ENCODE measurements around the gene DAW1. TPM values are rescaled to one million over a fixed set of nuclear protein-coding genes. Genes with fewer than 3 reads are reported as not detected.

DAW1 gene
- total RNA-seq = 0.64 and 1.4 TPM in 2 replicates

GRCh38 chr2:227871375-227871791 lies at the start of gene DAW1:
TSS of gene DAW1 (plus strand) at chr2:227871631. CDS start at chr2:227871690, 59 bp downstream.

Other genes with a start within 250 kb of the DAW1 start
- gene SCYGR5, start 204.8 kb upstream of the DAW1 start, total RNA-seq = not detected in 2 replicates
- gene SLC19A3, start 153.6 kb upstream of the DAW1 start, total RNA-seq = 0.48 TPM in 1 of 2 replicates, not detected in the other
- gene SCYGR6, start 146.9 kb upstream of the DAW1 start, total RNA-seq = not detected in 2 replicates
- gene SCYGR7, start 143.3 kb upstream of the DAW1 start, total RNA-seq = not detected in 2 replicates
- gene SCYGR8, start 125.7 kb upstream of the DAW1 start, total RNA-seq = not detected in 2 replicates
- gene CCL20, start 57.8 kb upstream of the DAW1 start, total RNA-seq = 2.6 and 158 TPM in 2 replicates

Measured in tracheal epithelial cell (primary cell).